HG03469 (cell line): ENCODE measurements around the gene SDK2.

Experiments used
- ATAC-seq: cut with Tn5 transposase; IDR thresholded peaks from one replicate; pipeline ENCODE4 v1.9.1; 2021; ENCODE audit warnings: mild to moderate bottlenecking, moderate library complexity, moderate number of reproducible peaks; ENCODE audit not compliant: unreplicated experiment

SDK2 gene

GRCh38 chr17:73292031-73292531 is 352.2 kb downstream of the SDK2 start:
- no peak for ATAC-seq

- ATAC-seq = peak; percentile 80
These were observed 352.9 kb downstream of the SDK2 start for GRCh38 chr17:73291260-73291801.

- peak; percentile 26 for ATAC-seq
These were observed 353.6 kb downstream of the SDK2 start for GRCh38 chr17:73290399-73291259.

- no peak for ATAC-seq
These were observed 354.5 kb downstream of the SDK2 start for GRCh38 chr17:73289549-73290254.

GRCh38 chr17:73288534-73289302 is 355.5 kb downstream of the SDK2 start:
- ATAC-seq = no peak

GRCh38 chr17:73286863-73287296 is 357.4 kb downstream of the SDK2 start:
- ATAC-seq = no peak

- no peak for ATAC-seq
These were observed 358.1 kb downstream of the SDK2 start for GRCh38 chr17:73285916-73286862.

- no peak for ATAC-seq
These were observed 358.7 kb downstream of the SDK2 start for GRCh38 chr17:73285603-73285908.

- ATAC-seq = no peak
These were observed 359.2 kb downstream of the SDK2 start for GRCh38 chr17:73284906-73285602.
